SU-DHL-6 (cell line): Measurements from ENCODE around the gene LBX2.

Source experiments
- EZH2phosphoT487 ChIP-seq: fragments of 200-600 bp; sonication (generic), shearing (Covaris generic); conservative IDR thresholded peaks from 2 replicates; pipeline ENCODE4 v1.6.1; 2018; ENCODE audit warnings: mild to moderate bottlenecking, antibody characterized with exemption, low read length, moderate library complexity, mixed read lengths
- TF ChIP-seq, protein P1 (sequence below): fragments of 200-600 bp; sonication (generic); IDR thresholded peaks from one replicate; pipeline ENCODE4 v1.5.1; 2017; ENCODE audit warnings: antibody characterized with exemption, mild to moderate bottlenecking, low read length, moderate library complexity; ENCODE audit not compliant: insufficient read depth, poor library complexity, severe bottlenecking

DNA sequence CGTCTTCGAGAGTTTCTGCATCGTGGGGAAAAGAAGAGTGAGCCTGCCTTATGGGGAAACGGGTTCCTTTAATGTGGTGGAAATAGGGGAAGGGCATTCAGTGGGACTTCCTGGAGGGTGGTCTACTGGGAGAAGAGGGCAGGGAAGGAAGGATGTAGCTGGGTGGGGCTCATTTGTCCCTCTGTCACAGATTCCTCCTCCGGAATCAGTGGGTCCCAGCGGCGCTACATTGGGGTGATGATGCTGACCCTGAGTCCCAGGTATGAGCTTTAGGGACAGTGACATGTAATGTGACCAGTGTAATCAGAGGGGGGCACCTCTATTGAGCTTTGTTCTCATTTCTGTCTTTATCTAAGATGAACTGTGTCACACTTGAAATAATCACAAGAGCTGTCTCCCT, 32.3 kb upstream of the LBX2 start:
- TF ChIP-seq, protein P1, sequence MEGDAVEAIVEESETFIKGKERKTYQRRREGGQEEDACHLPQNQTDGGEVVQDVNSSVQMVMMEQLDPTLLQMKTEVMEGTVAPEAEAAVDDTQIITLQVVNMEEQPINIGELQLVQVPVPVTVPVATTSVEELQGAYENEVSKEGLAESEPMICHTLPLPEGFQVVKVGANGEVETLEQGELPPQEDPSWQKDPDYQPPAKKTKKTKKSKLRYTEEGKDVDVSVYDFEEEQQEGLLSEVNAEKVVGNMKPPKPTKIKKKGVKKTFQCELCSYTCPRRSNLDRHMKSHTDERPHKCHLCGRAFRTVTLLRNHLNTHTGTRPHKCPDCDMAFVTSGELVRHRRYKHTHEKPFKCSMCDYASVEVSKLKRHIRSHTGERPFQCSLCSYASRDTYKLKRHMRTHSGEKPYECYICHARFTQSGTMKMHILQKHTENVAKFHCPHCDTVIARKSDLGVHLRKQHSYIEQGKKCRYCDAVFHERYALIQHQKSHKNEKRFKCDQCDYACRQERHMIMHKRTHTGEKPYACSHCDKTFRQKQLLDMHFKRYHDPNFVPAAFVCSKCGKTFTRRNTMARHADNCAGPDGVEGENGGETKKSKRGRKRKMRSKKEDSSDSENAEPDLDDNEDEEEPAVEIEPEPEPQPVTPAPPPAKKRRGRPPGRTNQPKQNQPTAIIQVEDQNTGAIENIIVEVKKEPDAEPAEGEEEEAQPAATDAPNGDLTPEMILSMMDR = no peak
- no peak for TF ChIP-seq EZH2phosphoT487
